ENCODE measurements around the gene CIPC.

GRCh38 chr14:77125823-77126325 lies 27.8 kb downstream of the CIPC start:
- no peak for TF ChIP-seq CTCF (conservative IDR thresholded peaks at IDR 0.05)
- TF ChIP-seq EZH2 (IDR thresholded peaks at IDR 0.05; ENCODE audit: low read depth), result no peak
